Mucosa of descending colon (tissue), 3 donors: ENCODE measurements around the gene KCNIP1. TPM values are rescaled to one million over a fixed set of nuclear protein-coding genes. Genes with fewer than 3 reads are reported as not detected.

Experiments
- ATAC-seq: fragments of 200-7000 bp; cut with Tn5 transposase; one replicate; pipeline ENCODE4 v1.9.1; 2020; ENCODE audit warnings: mild to moderate bottlenecking, moderate library complexity
- DNase-seq, 3 donors: peaks; one replicate each; pipeline ENCODE4 v3.0.0-alpha.2; 2020
- H3K36me3 ChIP-seq: fragments of 200-600 bp; one replicate; pipeline ENCODE4 v1.8.0; 2021; ENCODE audit warnings: low read depth, mild to moderate bottlenecking
- H3K4me1 ChIP-seq: fragments of 200-600 bp; one replicate; pipeline ENCODE4 v1.8.0; 2021; ENCODE audit warnings: low read depth, mild to moderate bottlenecking
- H3K4me3 ChIP-seq: fragments of 200-600 bp; one replicate; pipeline ENCODE4 v1.8.0; 2021; ENCODE audit warnings: mild to moderate bottlenecking
- H3K9me3 ChIP-seq: fragments of 200-600 bp; one replicate; pipeline ENCODE4 v1.8.0; 2021; ENCODE audit warnings: mild to moderate bottlenecking
- CTCF ChIP-seq: fragments of 200-600 bp; IDR thresholded peaks from one replicate; pipeline ENCODE4 v1.8.0; 2022; ENCODE audit warnings: antibody characterized with exemption, mild to moderate bottlenecking
- intact Hi-C, 2 donors: fragments of 100-400 bp; cut with DNase I in 1 of 2; cut with micrococcal nuclease in 1 of 2; formaldehyde crosslinking; loops; one replicate each; pipeline versions ENCODE4 v1.11.0 to v1.11.1; 2022; cut with DNase I, micrococcal nuclease
- total RNA-seq, 3 donors: library from RNA; stranded (reverse); fragmentation: NEBNext Ultra II Directional in 2 of 3; extraction: Animal tissue kit (Norgen Biotek cat#: 25700) in 2 of 3; gene quantifications; one replicate each; pipeline versions ENCODE4 v1.2.1 to v1.2.4, GENCODE V29; 2021 to 2023
- donor health status: DM: no; HTN: no; CAD: no; lungs with moderate emphysema.
- donor health status: DM: no; HTN: no; CAD: no.
- donor health status: DM: no; HTN: yes; CAD: no.

KCNIP1 gene
- total RNA-seq, 3 donors from 2014 or later = 0.79 TPM; not detected in 2

DNA sequence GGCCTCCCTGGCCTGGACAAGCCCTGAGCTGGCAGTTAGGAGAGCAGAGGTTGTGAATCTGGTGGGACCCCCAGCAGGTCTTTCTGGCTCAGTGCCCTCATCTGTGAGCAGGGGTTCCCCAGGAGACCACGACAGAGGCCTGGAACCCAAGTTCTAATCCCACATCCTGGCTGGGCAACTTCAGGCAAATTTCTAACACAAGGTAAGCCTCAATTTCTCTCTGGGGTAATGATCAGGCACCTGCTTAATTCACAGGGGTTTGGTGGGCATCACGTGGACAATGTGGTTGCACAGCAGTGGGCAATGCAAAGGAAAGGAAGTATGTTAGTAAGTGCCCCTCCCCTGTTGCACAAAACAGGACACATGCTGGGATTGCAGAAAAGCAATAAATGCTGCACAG, 1.9 kb upstream of the KCNIP1 start:
- Histone ChIP-seq H3K36me3 (no peaks in the 10 kb centered on the region), H3K9me3 (no peaks in the 10 kb centered on the region), H3K4me1 (no peaks in the 10 kb centered on the region), H3K4me3 (no peak overlapping the region)
- TF ChIP-seq CTCF = no peak
- no peak for DNase-seq
- no peak for ATAC-seq
- intact Hi-C loops = no loop called here

DNA sequence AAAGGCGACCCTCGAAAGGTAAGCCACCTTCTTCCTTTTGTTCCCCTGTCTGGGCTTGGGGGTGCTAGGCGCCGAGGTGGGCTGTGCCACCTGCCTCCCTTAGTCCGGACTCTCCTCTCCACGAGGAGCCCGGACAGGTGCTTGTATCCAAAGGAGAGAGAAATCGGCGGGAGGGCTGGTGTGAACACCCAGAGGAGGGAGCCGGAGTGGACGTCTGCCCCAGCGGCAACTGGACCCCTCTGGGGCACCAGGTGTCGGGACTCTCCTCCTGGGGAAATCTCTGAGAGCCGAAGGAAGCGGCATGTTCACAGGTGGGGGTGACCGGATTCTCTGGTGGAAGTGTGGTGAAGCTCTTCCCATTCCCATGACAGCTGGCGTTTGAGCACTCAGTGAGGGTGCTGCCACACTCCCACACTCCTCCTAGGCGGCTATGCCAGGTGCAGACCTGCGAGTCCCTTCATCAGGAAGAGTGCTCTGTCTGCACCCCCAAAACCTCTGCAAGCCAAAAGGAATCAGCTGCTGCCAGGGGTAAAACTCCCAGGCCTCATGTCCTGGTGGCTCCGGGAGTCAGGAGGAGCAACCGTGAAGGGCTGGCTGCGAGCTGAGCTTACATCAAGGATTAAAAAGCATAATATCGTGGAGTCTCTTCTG, 921 bp downstream of the KCNIP1 start:
- Histone ChIP-seq H3K9me3 (no peaks in the 10 kb centered on the region), H3K4me1 (no peaks in the 10 kb centered on the region), H3K36me3 (no peaks in the 10 kb centered on the region), H3K4me3 (no peak overlapping the region)
- intact Hi-C loops = no loop called here
- no peak for ATAC-seq
- no peak for DNase-seq
- no peak for TF ChIP-seq CTCF

DNA sequence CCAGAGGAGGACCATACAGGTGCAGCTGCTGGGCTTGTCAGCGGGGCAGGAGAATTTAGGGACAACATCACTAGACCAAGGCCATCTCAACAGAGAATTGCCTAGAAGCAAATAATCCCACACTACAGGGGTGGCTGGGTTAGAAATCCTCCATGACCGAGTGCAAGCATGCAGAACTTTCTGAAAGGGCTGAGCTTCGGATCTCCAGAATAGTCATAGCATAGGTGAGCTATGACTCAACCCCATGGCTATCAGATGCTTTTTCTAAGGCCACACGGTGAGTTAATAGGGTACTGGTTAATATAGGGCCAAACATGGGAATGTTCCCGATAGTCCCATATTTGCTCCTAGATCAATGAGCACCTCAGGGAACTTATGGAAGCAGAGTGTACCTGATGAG, 4.2 kb downstream of the KCNIP1 start:
- Histone ChIP-seq H3K4me1 (no peaks in the 10 kb centered on the region), H3K9me3 (no peaks in the 10 kb centered on the region), H3K36me3 (no peaks in the 10 kb centered on the region), H3K4me3 (no peak overlapping the region)
- intact Hi-C loops = no loop called here
- DNase-seq (no peak), ATAC-seq (no peak)
- no peak for TF ChIP-seq CTCF

- DNase-seq = no peak
Measured at GRCh38 chr5:170508660-170509347, 5.0 kb downstream of the KCNIP1 start.

DNA sequence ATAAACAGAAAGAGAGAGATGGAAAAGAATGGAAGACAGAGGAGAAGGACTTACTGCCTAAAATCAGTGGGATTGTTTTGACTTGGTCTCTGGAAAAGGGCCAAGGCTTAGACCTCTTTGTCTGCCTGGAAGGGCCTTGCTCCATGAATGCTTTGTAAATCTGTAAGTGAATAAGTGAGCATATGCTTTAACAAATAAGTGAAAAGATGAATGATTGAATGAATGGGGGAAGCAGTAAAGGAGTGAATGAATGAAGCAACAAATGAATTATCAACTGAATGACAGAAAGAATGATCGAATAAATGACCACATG, 5.5 kb downstream of the KCNIP1 start:
- intact Hi-C loops = no loop called here

More at GRCh38 chr5:170508660-170509347, 5.0 kb downstream of the KCNIP1 start:
- Histone ChIP-seq H3K4me3 (no peak overlapping the region), H3K4me1 (no peaks in the 10 kb centered on the region), H3K9me3 (no peaks in the 10 kb centered on the region), H3K36me3 (no peaks in the 10 kb centered on the region)
- intact Hi-C loops = no loop called here
- no peak for TF ChIP-seq CTCF
- ATAC-seq = no peak

More for the DNA sequence above, 5.5 kb downstream of the KCNIP1 start:
- DNase-seq (no peak), ATAC-seq (no peak)
- TF ChIP-seq CTCF = no peak
- Histone ChIP-seq H3K4me3 (no peak overlapping the region), H3K4me1 (no peaks in the 10 kb centered on the region), H3K36me3 (no peaks in the 10 kb centered on the region), H3K9me3 (no peaks in the 10 kb centered on the region)
